ENCODE results near the gene VAV3. TPM values are rescaled to one million over a fixed set of nuclear protein-coding genes. Genes with fewer than 3 reads are reported as not detected.

The VAV3 gene
- total RNA-seq, 1 experiment from 2014 or later = 10.0 TPM

GRCh38 chr1:107802654-107803053 lies 162.3 kb downstream of the VAV3 start:
- H3K36me3 Mint-ChIP-seq = no peaks in the 10 kb centered on the region
- no peak for DNase-seq (ENCODE audit: low spot score)
- TF ChIP-seq ZNF425 (CRISPR knock-in tag; conservative IDR thresholded peaks at IDR 0.05) (no peak), JUN (CRISPR knock-in tag; IDR thresholded peaks at IDR 0.05) (no peak), NFATC4 (CRISPR knock-in tag; IDR thresholded peaks at IDR 0.05) (no peak), ZNF317 (CRISPR knock-in tag; IDR thresholded peaks at IDR 0.05; ENCODE audit: borderline replicate concordance, low read depth) (no peak), E2F5 (CRISPR knock-in tag; IDR thresholded peaks at IDR 0.05) (no peak), ZNF219 (CRISPR knock-in tag; IDR thresholded peaks at IDR 0.05; ENCODE audit: borderline replicate concordance) (no peak), FOXP1 (CRISPR knock-in tag; IDR thresholded peaks at IDR 0.05; ENCODE audit: borderline replicate concordance) (no peak), CREB1 (CRISPR knock-in tag; IDR thresholded peaks at IDR 0.05) (no peak), MAX (CRISPR knock-in tag; IDR thresholded peaks at IDR 0.05) (no peak), USF1 (CRISPR knock-in tag; IDR thresholded peaks at IDR 0.05) (no peak), JAZF1 (CRISPR knock-in tag; IDR thresholded peaks at IDR 0.05) (no peak), USF2 (CRISPR knock-in tag; IDR thresholded peaks at IDR 0.05) (no peak), SMAD4 (CRISPR knock-in tag; IDR thresholded peaks at IDR 0.05) (no peak), ARID4B (CRISPR knock-in tag; IDR thresholded peaks at IDR 0.05; ENCODE audit: borderline replicate concordance) (no peak), STAT6 (CRISPR knock-in tag; conservative IDR thresholded peaks at IDR 0.05; ENCODE audit: low read depth) (no peak), SMAD3 (CRISPR knock-in tag; IDR thresholded peaks at IDR 0.05; ENCODE audit: borderline replicate concordance) (no peak), ZNF512 (CRISPR knock-in tag; IDR thresholded peaks at IDR 0.05; ENCODE audit: borderline replicate concordance) (no peak), ESRRA (CRISPR knock-in tag; IDR thresholded peaks at IDR 0.05; ENCODE audit: borderline replicate concordance) (no peak)
- no peak overlapping the region for H3K27ac Mint-ChIP-seq
- H3K9me3 Mint-ChIP-seq = peaks cover 14% of the 10 kb centered on the region
- POLR2A ChIA-PET = no interaction called here
- no peak for ATAC-seq
- no peaks in the 10 kb centered on the region for H3K27me3 Mint-ChIP-seq (ENCODE audit: low read depth)
- peaks cover 38% of the 10 kb centered on the region for H3K4me1 Mint-ChIP-seq
- CTCF ChIA-PET = no interaction called here
- no peak overlapping the region for H3K4me3 Mint-ChIP-seq

Data from WTC11 (cell line).